DMS114 treated with DMSO at 0.1 percent for 48 hours (cell line): Measurements from ENCODE around the gene VSIG10L2.
"Not testable (repeated sequence)": the region's sequence is repeated elsewhere in the genome, so short reads cannot be mapped to it uniquely, and the experiment has no call there.

Experiments
- DNase-seq: peaks from one replicate; lab custom pipeline; 2025; ENCODE audit not compliant: unreplicated experiment; lab: John Stamatoyannopoulos, UW

VSIG10L2 gene

GRCh38 chr11:125959511-125959910, 13.7 kb downstream of the VSIG10L2 start:
- no peak for DNase-seq

DNA sequence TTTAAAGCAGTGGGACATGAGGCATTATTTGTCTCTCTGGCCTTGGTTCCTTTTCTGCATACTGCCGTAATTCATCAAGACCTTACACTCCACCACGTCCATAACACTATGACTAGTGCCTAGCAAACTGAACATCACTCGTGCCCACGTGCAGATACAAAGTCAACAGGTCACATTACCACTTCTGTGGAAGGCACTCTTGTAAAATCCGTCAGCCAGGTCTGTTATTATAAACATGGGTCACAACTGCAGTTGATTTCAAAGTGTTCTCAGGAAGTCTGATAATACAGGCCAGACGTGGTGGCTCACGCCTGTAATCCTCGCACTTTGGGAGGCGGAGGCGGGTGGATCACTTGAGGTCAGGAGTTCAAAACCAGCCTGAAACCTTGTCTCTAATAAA, 14.1 kb downstream of the VSIG10L2 start:
- no peak for DNase-seq

DNA sequence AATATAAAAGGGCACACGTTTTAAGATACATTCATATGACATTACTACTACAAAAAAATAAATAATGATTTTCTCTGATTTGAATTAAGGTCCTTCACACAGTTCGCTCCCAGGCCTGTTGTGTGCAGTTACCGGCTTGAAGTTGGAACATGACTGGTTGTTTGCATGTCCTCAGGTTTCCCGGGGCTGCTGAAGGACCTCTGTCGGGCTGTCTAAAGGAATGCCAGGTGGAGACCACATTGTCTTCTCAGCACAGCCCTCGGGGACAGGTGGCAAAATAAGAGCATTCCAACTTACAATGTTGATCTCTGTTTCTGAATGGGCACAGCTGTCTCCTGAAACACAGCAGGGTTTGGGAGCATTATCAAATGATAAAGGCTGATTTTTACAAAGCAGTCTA, 14.9 kb downstream of the VSIG10L2 start:
- no peak for DNase-seq

DNA sequence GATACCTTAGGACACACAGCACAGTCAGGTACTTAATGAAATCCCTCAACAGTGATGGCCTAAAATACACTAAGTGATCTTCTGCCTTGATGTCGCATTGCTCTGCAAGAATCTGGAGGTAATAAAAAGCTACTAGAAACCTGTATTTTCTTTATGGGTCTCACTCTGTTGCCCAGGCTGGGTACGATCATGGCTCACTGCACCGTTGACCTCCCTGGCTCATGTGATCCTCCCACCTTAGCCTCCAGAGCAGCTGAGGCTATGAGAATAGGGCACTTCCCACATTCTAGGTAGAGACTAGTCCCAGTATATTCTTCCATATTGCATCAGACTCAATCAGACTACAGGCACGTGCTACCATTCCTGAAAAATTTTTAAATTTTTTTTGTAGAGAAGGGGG, 21.7 kb downstream of the VSIG10L2 start:
- no peak for DNase-seq

DNA sequence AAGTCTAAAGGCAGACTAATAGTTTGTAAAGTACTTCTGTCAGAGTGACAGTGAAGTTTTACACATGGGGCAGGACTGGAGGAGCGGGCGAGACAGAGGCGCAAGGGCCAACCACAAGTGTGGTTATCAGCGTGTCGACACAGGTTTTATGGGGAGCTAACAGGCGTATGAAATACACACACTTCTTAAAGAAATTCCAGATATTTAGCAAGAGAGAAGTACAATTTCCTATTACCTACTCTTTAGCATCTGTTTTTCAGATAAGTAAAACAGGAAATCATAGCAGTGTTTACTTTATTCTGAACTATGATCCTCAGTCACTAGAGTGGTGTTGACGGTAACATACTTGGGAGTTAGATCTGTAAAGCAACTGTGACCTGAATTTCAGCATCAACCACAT, 22.5 kb downstream of the VSIG10L2 start:
- DNase-seq: no peak

DNA sequence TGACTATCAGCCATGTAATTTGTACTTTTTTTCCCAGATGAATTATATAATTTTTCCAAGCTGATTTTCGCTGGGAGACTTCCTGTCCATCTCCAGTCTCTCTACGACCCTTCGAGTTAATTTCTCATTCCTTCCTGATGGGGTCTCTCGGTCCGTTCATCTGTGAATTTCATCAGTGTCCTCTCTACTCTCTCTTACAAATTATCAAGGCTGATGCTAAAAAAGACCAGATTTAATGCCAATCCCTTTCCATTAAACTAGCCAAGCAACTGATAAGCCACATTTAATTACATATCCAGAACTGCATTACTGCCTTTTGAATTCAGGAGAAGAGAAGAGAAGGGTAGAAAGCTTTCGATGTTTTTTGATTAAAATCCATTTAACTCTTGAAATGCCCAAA, 25.8 kb downstream of the VSIG10L2 start:
- no peak for DNase-seq

DNA sequence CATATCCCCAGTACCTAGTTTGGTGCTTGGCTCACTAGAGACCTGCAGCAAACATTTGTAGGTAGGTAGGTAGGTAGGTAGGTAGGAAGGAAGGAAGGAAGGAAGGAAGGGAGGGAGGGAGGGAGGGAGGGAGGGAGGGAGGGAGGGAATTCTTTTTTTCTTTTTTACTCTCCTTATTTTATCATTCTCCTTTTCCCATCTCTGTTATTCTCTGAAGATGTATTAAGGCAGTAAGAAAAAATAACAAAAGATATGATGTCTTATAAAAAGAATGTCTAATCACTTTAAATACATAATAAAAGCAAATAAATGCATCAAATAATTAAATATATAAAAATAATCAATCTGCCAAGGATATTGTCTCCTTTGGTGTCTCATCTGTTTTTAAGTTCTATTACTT, 28.4 kb downstream of the VSIG10L2 start:
- no peak for DNase-seq

GRCh38 chr11:125975634-125976033, 29.8 kb downstream of the VSIG10L2 start:
- DNase-seq: no peak

DNA sequence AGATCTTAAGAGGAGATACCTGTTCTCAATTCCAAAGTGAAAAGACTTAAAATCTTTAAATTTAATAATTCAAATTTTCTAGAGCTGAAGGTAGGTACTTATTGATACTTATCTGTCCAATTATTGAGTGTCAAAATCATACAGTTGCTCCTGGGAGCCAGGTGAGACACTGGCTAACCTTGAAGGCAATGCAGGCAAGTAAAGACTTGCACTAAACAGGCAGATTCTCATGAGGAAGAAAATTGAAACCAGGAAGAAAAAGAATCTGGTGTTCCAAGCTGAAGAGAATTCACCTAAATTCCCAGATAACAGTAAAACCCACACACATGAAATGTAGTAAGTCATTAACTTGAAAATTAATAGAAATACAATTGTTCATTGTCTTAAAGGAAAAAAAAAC, 30.3 kb downstream of the VSIG10L2 start:
- no peak for DNase-seq

DNA sequence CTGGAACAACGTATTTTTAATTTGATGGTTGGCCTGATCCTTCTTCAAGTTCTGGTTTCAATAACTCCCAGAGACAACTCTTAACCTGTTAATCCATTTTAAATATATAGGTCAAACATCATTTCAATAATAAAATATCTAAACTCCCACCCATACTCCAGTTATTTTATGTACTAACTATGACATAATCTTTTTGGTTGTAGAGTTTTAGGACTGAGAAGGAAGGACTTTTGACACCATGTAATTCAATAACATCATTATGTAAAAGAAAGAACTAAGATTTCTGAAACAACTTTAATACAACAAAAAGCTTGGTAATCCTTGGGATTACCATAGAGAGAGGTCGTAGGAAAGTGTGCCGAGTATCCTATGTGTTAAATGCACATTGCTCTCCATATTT, 31.5 kb downstream of the VSIG10L2 start:
- no peak for DNase-seq

DNA sequence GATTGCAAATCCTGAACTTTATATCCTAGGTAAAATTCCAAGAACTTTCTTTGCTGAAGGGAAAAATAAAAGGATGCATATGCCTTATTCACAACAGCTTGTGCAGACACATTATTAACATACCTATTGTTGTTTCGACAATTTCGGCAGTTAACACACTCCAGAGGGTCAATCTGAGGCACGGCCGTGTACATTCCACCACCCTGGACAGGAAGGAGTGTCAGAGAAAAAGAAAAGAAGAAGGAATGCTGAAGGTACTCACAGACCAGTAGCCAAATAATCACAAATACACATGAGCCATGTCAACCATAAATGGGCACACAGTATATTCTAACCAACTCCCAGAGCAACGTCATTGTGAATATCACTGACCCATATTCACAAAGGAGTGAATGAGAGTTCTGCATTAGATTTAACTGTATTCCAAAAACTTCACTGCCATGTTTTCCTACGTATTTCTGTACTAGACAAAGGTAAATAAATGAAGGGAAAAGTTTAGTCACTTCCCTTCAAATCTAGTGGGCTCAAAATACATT, 32.4 kb downstream of the VSIG10L2 start:
- DNase-seq: no peak

DNA sequence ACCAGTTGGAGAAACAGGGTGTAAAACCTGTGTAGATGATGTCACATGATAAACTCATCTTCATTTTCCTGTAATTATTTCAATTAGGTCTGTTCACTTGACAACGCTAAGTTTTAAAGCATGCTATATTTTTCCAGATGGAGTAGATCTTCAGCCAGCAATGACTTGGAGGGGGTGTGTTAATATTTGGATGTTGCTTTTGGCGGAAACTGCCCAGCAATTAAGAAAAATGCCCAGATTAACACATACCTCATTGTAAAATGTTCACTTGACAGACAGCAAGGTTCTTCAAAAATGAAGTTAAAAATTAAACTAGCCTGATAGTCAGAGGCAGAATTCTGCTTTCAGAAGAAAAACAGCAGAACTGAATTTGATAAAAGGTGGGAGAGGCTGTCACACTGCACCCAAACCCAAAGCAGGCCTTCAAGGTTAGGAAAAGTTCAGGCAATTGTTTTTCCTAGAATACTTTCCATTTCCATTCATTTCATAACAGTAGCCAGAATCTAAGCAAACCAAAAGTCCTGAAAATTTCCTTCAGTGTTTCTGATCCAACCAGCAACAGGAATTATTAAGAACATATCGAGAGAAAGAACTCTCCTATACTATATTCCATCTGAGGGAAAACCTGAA, 33.0 kb downstream of the VSIG10L2 start:
- no peak for DNase-seq

DNA sequence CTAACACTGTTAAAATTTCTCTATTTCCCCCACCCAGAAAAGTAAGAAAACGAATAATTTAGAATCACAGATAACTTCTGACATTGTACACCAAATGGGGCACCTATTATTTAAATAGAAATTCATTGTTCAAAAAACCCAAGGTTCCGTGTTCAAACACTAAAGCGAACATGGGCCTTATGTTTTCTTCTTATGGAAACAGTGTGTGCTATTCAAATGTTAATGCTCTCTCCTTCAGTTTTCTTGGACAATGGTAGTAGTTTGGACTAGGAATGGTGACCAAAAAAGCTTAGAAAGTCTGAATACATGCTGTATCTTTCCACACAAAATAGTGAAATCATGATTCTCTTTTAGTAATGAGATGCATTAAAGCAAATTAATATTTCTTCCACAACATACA, 33.7 kb downstream of the VSIG10L2 start:
- no peak for DNase-seq

- no peak for DNase-seq
Measured at GRCh38 chr11:125980436-125980835, 34.6 kb downstream of the VSIG10L2 start.

DNA sequence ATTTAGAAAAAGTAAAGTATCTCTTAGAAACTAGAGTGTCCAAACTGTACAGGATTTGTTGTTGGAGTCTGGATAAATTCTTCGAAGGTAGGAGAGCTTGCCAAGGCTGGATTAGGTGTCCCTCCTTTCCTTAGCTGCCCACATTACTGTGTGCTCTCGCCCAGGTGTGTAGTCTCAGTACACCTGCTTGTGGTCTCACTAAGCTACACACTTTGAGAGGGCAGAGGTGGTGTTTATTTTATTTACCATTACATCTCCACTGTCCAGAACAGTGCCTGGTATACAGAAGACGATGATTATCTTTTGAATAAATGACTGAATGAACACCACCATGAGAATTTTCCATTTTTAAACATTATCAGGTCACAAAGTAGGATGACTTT, 36.5 kb downstream of the VSIG10L2 start:
- no peak for DNase-seq

DNA sequence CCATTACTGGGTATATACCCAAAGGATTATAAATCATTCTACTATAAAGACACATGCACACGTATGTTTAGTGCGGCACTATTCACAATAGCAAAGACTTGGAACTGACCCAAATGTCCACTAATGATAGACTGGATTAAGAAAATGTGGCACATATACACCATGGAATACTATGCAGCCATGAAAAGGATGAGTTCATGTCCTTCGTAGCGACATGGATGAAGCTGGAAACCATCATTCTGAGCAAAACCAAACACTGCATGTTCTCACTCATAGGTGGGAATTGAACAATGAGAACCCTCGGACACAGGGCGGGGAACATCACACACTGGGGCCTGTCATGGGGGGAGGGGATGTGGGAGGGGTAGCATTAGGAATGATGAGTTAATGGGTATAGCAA, 40.1 kb downstream of the VSIG10L2 start:
- DNase-seq: not testable (repeated sequence)

GRCh38 chr11:125987066-125987641, 41.3 kb downstream of the VSIG10L2 start:
- no peak for DNase-seq

DNA sequence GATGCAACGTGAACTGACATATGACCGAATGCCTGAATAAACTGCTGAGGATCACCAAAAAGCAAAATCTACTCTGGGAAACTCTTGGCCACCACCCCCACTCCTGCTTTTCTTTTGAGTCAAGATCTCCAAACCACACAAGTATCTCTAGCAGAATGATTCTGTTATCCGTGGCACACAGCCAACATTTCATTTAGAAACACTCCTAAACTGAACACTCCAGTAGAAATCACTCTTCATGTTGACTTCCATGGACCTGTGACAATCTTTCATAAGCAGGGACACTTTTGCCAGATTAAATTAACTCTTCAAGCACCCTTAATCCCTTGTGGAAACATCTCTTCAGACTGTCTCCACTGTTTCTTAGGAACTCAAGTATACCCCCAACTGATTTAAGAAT, 44.4 kb downstream of the VSIG10L2 start:
- no peak for DNase-seq

GRCh38 chr11:125992893-125993292, 47.0 kb downstream of the VSIG10L2 start:
- DNase-seq: no peak

GRCh38 chr11:125994509-125994908, 48.7 kb downstream of the VSIG10L2 start:
- DNase-seq: no peak

DNA sequence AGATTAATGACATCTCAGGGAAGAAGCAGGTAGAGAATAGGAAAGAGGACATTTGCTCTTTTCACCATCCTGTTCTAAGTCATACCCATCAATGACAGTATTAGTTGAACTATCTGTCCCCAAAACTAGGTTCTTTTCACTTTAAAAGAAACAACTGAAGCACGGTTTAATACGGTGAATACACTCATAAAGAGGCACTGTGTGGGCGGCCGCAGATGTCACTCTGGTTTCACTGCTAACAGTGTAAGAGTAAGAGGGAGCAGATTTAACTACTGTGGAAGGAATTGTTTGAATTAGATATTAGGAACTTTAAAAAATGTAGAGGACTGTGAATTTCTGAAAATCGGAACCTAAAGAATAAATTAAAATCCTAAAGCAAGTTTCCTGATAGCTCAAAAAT, 49.5 kb downstream of the VSIG10L2 start:
- no peak for DNase-seq

GRCh38 chr11:125998267-125998666, 52.4 kb downstream of the VSIG10L2 start:
- DNase-seq: no peak
